Dendritic cell treated with granulocyte-macrophage colony-stimulating factor and Interleukin-4, amounts not matched to agents 40 ng/mL and 50 ng/mL, for 4 days (primary cell): ENCODE results near the gene LAT.

Experiments used
- H3K27ac Mint-ChIP-seq: one replicate; pipeline ENCODE4 v1.8.0; 2022; ENCODE audit warnings: mild to moderate bottlenecking, mixed read lengths
- H3K27me3 Mint-ChIP-seq: one replicate; pipeline ENCODE4 v1.8.0; 2022; ENCODE audit warnings: mild to moderate bottlenecking, mixed read lengths
- H3K36me3 Mint-ChIP-seq: one replicate; pipeline ENCODE4 v1.8.0; 2022; ENCODE audit warnings: low read depth, mixed read lengths
- H3K4me1 Mint-ChIP-seq: one replicate; pipeline ENCODE4 v1.8.0; 2022; ENCODE audit warnings: low read depth, mixed read lengths
- H3K4me3 Mint-ChIP-seq: one replicate; pipeline ENCODE4 v1.8.0; 2022; ENCODE audit warnings: mild to moderate bottlenecking, moderate library complexity, mixed read lengths
- H3K9me3 Mint-ChIP-seq: one replicate; pipeline ENCODE4 v1.8.0; 2022; ENCODE audit warnings: mixed read lengths
- intact Hi-C: fragments of 100-400 bp; cut with micrococcal nuclease; formaldehyde crosslinking; loops from one replicate; pipeline ENCODE4 v1.15.0; 2022

The LAT gene

GRCh38 chr16:29007730-29008593 is 23.1 kb downstream of the LAT start:
- Mint-ChIP-seq H3K27me3 (peaks cover 8% of the 10 kb centered on the region), H3K4me1 (peaks cover 46% of the 10 kb centered on the region), H3K4me3 (no peak overlapping the region), H3K9me3 (no peaks in the 10 kb centered on the region), H3K27ac (no peak overlapping the region), H3K36me3 (no peaks in the 10 kb centered on the region)
- intact Hi-C loops: no loop called here

GRCh38 chr16:29009050-29009837 is 24.4 kb downstream of the LAT start:
- Mint-ChIP-seq H3K36me3 (no peaks in the 10 kb centered on the region), H3K4me3 (no peak overlapping the region), H3K27me3 (peaks cover 8% of the 10 kb centered on the region), H3K4me1 (peaks cover 56% of the 10 kb centered on the region), H3K9me3 (no peaks in the 10 kb centered on the region), H3K27ac (peak overlapping the region; percentile 6)
- intact Hi-C loops: no loop called here

DNA sequence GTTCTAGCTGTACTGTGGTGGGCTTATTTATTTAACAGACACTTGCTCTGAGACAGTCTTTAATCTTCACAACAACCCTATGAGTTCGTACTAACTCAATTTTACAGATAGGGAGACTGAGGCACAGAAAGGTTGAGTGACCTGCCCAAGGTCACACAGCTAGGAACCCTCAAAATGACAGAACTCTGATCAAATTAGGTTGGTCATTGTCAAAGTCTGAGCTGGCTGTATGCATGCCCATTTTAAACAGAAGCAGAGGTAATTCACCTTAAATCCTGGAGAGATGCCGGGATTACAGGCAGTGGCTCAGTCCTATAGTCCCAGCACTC is 24.9 kb downstream of the LAT start:
- H3K9me3 Mint-ChIP-seq: no peaks in the 10 kb centered on the region
- H3K4me1 Mint-ChIP-seq: peaks cover 58% of the 10 kb centered on the region
- intact Hi-C loops: no loop called here
- H3K27me3 Mint-ChIP-seq: peaks cover 8% of the 10 kb centered on the region
- no peak overlapping the region for H3K27ac Mint-ChIP-seq
- H3K4me3 Mint-ChIP-seq: no peak overlapping the region
- no peaks in the 10 kb centered on the region for H3K36me3 Mint-ChIP-seq

- Mint-ChIP-seq H3K9me3 (no peaks in the 10 kb centered on the region), H3K4me3 (no peak overlapping the region), H3K27me3 (peaks cover 5% of the 10 kb centered on the region), H3K4me1 (peaks cover 63% of the 10 kb centered on the region), H3K36me3 (no peaks in the 10 kb centered on the region), H3K27ac (no peak overlapping the region)
- intact Hi-C loops: no loop called here
These were observed 26.3 kb downstream of the LAT start for GRCh38 chr16:29011112-29011511.

DNA sequence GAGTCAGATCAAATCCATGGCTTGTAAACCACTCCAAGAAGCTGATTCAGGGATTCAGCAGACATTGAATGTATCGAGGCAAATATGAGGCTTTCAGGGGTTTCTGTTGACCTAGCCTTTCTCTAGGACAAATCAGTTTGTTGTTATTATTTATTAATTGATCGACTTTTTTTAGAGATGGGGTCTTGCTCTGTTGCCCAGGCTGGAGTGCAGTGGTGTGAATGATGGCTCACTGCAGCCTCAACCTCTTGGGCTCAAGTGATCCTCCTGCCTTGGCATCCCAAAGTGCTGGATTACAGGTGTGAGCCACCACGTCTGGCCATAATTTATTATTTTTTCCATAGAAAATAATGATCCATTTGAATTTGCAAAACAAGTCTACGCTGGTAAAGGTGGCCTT is 27.0 kb downstream of the LAT start:
- Mint-ChIP-seq H3K4me1 (peaks cover 63% of the 10 kb centered on the region), H3K27ac (no peak overlapping the region), H3K36me3 (no peaks in the 10 kb centered on the region), H3K4me3 (no peak overlapping the region), H3K27me3 (peaks cover 5% of the 10 kb centered on the region), H3K9me3 (no peaks in the 10 kb centered on the region)
- intact Hi-C loops: no loop called here

DNA sequence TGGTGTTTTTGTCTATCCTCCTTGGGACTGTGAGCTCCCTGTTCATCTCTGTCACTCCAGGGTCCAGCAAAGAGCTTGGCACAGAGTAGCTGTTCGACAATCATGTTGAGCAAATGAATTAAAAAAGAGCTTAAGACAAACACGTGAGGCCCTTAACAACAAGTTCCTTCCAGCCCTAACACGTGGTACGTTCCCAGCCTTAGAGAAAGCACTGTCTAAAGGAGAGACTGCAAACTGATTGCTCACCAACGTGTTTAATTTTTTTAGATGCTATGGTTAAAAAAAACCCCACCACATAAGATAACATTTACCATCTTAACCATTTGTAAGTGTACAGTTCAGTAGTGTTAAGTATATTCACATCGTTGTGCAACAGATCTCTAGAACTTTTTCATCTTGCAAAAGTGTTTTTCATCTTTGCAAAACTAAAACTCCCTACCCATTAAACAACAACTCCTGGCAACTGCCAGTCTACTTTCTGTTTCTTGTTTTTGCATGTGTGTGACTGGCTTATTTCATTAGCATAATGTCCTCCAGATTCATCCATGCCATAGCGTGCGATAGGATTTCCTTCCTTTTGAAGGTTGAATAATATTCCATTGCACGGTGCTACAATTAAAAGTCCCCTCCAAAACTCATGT is 28.2 kb downstream of the LAT start:
- Mint-ChIP-seq H3K36me3 (no peaks in the 10 kb centered on the region), H3K9me3 (no peaks in the 10 kb centered on the region), H3K4me1 (peaks cover 58% of the 10 kb centered on the region), H3K4me3 (no peak overlapping the region), H3K27me3 (peaks cover 5% of the 10 kb centered on the region), H3K27ac (no peak overlapping the region)
- intact Hi-C loops: no loop called here

DNA sequence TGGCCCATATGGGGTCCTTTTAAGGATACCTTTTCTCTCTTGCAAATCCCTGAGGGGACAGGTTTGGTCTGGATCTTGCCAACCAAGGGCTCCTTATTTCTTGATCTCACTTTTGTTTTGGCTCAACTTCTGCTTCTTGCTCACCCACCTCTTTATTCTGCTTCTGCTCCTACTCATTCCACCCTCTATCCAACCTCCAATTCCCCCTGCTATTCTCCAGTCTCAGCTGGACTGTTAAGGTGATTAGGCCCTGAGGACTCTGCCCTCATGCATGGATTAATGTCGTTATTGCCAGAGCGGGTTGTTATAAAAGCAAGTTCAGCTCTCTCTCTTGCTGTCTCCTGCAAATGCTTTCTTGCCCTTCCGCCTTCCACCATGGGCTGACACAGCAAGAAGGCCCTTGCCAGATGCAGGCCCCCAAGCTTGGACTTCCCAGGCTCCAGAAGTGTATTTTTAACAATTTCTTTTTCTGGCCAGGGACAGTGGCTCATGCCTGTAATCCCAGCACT is 29.8 kb downstream of the LAT start:
- no peaks in the 10 kb centered on the region for H3K36me3 Mint-ChIP-seq
- H3K4me1 Mint-ChIP-seq: peaks cover 45% of the 10 kb centered on the region
- intact Hi-C loops: no loop called here
- H3K27me3 Mint-ChIP-seq: no peaks in the 10 kb centered on the region
- H3K27ac Mint-ChIP-seq: peak overlapping the region; percentile 70
- no peaks in the 10 kb centered on the region for H3K9me3 Mint-ChIP-seq
- no peak overlapping the region for H3K4me3 Mint-ChIP-seq

DNA sequence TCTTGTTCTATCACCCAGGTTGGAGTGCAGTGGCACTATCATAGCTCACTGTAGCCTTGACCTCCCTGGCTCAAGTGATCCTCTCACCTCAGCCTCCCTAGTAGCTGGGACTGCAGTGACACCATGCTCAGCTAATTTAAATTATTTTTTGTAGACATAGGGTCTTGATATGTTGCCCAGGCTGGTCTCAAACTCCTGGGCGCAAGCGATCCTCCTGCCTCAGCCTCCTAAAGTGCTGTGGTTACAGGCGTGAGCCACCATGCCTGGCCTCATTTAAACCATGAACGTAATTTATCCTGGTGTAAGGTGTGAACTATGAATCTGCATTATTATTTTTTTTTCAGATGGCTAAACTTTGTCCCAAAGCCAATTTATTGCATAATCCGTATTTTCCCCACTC is 37.3 kb downstream of the LAT start:
- intact Hi-C loops: no loop called here
- no peaks in the 10 kb centered on the region for H3K9me3 Mint-ChIP-seq
- peaks cover 15% of the 10 kb centered on the region for H3K27me3 Mint-ChIP-seq
- no peaks in the 10 kb centered on the region for H3K36me3 Mint-ChIP-seq
- peaks cover 5% of the 10 kb centered on the region for H3K4me1 Mint-ChIP-seq
- no peak overlapping the region for H3K27ac Mint-ChIP-seq
- H3K4me3 Mint-ChIP-seq: no peak overlapping the region

- intact Hi-C loops: no loop called here
- Mint-ChIP-seq H3K27me3 (peaks cover 18% of the 10 kb centered on the region), H3K9me3 (no peaks in the 10 kb centered on the region), H3K36me3 (no peaks in the 10 kb centered on the region), H3K4me1 (peaks cover 9% of the 10 kb centered on the region), H3K4me3 (no peak overlapping the region), H3K27ac (no peak overlapping the region)
These were observed 38.7 kb downstream of the LAT start for GRCh38 chr16:29023279-29024277.

DNA sequence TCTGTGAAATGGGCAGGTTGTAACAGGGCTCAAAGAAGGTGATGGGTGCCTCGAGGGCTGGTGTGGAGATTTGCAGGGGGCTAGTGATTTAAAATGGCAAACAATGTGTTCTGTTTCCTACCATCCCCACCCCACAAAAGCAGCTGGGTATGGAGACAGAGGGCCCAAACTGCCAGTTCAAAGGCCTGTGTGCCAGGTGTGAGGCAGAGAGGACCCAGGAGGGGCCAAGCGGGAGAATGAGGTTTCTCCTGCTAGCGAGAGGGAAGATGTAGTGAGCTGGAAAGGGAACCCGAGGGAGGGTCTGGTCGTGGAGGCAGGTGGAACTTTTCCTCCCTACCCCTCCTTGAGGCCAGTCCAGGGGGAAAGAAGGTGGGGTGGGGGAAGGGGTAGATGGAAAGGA is 39.4 kb downstream of the LAT start:
- Mint-ChIP-seq H3K9me3 (no peaks in the 10 kb centered on the region), H3K27ac (no peak overlapping the region), H3K4me3 (no peak overlapping the region), H3K27me3 (peaks cover 23% of the 10 kb centered on the region), H3K4me1 (peaks cover 16% of the 10 kb centered on the region), H3K36me3 (no peaks in the 10 kb centered on the region)
- intact Hi-C loops: no loop called here

- Mint-ChIP-seq H3K36me3 (no peaks in the 10 kb centered on the region), H3K27me3 (peaks cover 23% of the 10 kb centered on the region)
- intact Hi-C loops: no loop called here
These were observed 40.4 kb downstream of the LAT start for GRCh38 chr16:29025218-29025617.

GRCh38 chr16:29025735-29026134 is 40.9 kb downstream of the LAT start:
- Mint-ChIP-seq H3K4me1 (peaks cover 19% of the 10 kb centered on the region), H3K27ac (no peak overlapping the region)

More at GRCh38 chr16:29025218-29025617, 40.4 kb downstream of the LAT start:
- Mint-ChIP-seq H3K4me3 (no peak overlapping the region), H3K9me3 (no peaks in the 10 kb centered on the region), H3K27ac (no peak overlapping the region), H3K4me1 (peaks cover 19% of the 10 kb centered on the region)

DNA sequence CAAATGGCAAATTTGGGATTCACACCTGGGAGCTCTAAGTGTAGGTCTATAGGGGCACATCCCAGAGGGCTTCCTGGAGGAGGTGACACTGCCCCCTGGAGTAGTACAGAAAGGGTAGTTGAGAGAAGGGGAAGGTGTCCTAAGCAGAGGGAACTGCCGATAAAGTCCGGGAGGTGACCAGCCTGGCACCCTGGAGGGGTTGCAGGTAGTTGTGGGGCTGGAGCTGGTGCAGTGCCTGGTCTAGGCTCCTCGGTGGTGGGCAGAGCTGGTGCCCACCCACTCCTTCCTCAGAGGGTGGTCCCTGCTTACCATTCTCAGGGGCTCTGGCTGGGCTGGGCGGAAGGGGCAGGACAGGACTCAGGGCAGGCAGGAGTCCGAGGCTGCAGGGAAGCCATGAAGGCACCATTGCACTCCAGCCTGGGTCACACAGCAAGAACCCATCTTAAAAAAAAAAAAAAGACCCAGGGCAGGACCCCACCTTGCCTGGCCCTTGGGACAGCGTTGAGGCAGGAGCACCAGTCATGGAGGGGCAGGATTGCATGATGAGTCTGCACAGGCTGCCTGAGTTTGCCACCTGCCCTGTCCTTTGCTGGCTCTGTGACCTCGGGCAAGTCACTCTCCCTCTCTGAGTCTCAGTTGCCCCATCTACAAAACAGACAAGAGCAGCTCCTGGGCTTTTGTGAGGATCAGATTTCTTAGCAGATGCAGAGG is 43.8 kb downstream of the LAT start:
- Mint-ChIP-seq H3K27me3 (peaks cover 20% of the 10 kb centered on the region), H3K4me3 (no peak overlapping the region), H3K27ac (no peak overlapping the region), H3K4me1 (peaks cover 17% of the 10 kb centered on the region), H3K36me3 (no peaks in the 10 kb centered on the region), H3K9me3 (no peaks in the 10 kb centered on the region)
- intact Hi-C loops: no loop called here

More at GRCh38 chr16:29025735-29026134, 40.9 kb downstream of the LAT start:
- Mint-ChIP-seq H3K4me3 (no peak overlapping the region), H3K9me3 (no peaks in the 10 kb centered on the region), H3K27me3 (peaks cover 22% of the 10 kb centered on the region), H3K36me3 (no peaks in the 10 kb centered on the region)
- intact Hi-C loops: no loop called here
